Ecto neural progenitor cell (in vitro differentiated cells): Measurements from ENCODE around the gene RNF220.
"Not testable (repeated sequence)": the region's sequence is repeated elsewhere in the genome, so short reads cannot be mapped to it uniquely, and the experiment has no call there.

Experiments
- DNase-seq: peaks from one replicate; pipeline ENCODE4 v3.0.0-alpha.2; 2018; ENCODE audit warnings: low spot score

Gene RNF220

GRCh38 chr1:44549510-44549909 is 144.5 kb downstream of the RNF220 start:
- DNase-seq = no peak

DNA sequence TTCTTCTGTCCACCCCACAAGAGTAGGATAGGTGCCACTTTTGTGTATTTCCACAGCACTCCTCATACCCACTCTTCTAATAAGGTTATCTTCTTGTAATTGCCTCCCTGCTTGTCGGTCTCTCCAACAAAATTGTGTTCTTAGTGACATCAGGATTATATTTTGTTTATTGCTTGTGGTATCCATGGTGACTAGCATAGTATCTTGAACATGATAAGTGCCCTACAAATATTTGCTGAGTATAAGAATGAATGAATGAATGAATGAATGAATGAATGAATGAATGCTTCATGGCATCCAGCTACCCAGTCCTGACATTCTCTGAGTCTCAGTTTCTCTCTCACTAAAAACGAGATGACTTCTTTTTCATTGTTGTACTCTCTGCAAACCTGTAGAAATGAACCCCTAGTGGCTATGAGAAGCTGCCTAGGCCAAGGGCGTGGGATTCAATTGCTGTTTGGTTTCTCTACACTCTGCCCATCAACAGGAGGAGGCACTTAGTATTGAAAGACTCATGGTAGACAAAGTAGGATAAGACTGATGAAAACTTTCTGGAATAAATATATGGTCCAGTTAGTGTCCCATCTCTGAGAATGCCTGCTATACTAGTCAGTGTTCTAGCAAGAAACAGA is 148.2 kb downstream of the RNF220 start:
- DNase-seq = no peak

DNA sequence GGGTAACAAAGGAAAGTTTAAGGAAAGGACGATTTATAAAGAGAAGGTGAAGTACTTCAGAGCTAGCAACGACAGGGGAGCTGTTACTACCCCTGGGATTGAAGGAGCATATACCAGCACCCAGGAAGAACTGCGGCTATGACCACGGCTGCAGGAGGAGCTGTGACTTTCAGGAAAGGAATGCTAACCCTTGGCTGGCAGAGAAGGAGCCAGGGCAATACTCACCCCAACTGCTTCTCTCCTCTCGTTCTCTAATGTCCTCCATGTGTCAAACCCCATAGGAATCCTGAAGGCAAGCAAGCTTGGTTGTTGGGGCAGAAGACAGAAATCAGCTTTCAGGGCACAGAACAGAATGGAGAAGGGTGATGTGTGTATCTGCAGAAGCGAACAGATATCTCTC is 148.7 kb downstream of the RNF220 start:
- no peak for DNase-seq

GRCh38 chr1:44554706-44555105 is 149.7 kb downstream of the RNF220 start:
- DNase-seq = no peak

DNA sequence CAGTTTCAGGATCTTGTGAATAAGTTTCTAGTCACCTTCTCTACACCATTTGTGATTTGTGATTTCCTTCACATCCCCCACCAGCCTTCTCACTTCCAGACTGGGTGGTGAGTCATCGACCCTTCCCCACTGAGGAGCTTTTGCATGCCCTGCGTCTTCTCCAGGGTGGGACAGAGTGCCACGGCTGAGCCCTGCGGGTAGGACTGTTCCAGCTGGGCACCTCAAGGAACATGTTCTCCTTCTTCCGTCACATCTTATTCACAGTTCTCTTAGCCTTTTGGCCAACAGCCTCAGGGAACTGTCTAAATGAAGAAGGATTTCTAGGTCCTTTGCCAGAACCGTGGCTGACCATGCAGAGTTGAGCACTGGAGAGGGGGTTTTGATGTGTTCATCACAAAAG is 152.7 kb downstream of the RNF220 start:
- DNase-seq = no peak

- DNase-seq = no peak
Observed at GRCh38 chr1:44558883-44559282, 153.8 kb downstream of the RNF220 start.

DNA sequence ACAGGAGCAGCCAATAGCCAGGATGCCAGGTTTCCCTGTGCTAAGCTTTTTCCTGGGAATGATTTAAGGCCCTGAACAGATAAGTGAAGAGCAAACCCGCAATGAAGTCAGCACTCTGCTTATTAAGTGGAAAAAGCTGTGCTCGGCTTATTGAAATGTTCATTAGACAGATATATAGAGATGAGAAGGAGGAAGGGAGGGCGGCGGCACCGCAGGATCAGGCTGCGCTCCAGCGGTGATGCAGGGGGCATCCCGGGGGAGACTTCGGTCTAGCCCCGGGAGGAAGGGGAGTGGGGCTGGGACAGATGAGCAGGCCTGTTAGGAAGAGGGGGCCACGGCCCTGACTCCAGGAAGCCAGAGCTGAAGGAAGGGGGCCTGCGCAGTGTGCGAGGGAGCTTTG is 154.3 kb downstream of the RNF220 start:
- DNase-seq = no peak

GRCh38 chr1:44559913-44560312 is 154.9 kb downstream of the RNF220 start:
- DNase-seq = no peak

DNA sequence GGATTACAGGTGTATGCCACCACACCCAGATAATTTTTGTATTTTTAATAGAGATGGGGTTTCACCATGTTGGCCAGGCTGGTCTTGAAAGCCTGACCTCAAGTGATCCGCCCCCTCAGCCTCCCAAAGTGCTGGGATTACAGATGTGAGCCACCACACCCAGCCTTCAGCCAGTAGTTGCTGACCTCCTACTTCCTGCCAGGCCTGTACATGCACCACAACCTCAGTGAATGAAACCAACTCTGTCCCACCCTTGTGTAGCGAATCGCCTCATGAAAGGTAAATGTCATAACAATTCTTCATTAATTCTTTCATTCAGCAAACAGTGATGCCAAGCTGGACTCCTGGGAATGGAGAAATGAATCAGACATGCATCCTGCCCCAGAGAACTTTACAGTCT is 155.6 kb downstream of the RNF220 start:
- DNase-seq = not testable (repeated sequence)

- DNase-seq = no peak
Observed at GRCh38 chr1:44565259-44565750, 160.2 kb downstream of the RNF220 start.

- no peak for DNase-seq
Observed at GRCh38 chr1:44565833-44566232, 160.8 kb downstream of the RNF220 start.

DNA sequence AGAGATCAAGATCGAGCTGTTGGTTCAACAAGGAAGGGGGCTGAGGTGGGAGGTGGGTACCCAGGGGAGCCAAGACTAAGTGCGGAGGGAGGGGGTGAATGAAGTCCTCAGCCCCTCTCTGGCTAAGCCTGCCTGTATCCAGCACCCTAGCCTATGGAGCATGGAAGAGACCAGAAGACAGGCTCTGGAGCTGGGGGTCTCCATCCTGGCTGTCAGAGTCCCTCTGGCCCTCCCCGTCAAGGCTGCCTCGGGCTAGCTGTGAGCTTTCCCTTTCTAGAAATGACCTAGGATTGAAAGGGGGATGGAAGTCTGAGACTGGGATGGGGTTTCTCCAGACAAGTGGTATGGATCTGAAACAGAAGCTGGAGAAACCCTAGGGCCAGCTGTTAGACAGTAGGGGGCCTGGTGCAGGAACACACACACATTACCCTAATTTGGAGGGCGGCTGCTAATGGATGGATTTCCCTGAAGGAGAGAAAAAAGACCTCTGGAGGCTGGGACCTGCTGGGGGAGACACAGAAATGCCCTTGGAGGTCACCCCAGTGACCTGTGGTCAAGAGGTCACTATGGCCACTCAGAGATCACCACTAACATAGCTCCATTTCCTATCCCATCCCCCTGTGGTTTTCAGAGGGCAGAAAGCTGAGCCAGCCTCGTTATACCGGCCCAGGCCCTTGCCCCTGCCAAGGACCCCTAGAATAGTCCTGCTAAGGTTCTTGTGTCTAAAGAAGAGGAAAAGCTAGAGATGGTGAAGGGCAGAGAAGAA is 161.4 kb downstream of the RNF220 start:
- no peak for DNase-seq

DNA sequence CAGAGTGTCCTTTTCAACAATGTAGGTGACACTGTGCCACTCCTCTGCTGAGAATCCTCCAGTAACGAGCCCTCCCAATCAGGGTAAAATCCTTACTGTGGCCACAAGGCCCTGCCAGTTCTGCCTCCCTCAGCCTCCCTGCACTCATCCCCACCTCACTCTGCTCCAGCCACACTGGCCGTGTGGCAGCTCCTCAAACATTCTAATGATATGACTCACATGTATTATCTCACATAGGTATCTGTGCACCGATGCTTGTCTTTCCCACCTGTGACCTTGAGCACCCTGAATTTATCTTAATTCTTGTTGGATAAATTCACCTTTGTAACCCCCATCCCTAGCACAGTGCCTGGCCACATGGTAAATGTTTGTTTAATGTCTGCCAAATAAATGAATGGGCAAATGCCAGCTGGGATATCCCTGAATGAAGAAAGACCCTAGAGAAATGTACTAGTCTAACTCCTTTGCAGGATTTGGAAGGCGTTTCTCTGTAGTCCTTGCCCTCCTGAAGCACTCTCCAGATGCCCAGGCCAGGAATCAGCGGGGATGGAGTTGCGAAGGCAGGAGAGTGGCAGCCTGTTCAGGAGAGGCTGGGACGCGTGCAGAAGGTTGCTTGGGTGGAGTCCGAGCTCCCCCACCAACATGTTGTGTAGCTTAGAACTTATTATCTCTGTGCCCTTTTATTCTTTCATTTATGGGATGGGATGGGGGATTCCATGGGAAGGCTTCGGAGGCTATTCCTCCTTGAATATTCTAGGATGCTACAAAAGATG is 163.3 kb downstream of the RNF220 start:
- no peak for DNase-seq

GRCh38 chr1:44569491-44569890 is 164.4 kb downstream of the RNF220 start:
- no peak for DNase-seq

DNA sequence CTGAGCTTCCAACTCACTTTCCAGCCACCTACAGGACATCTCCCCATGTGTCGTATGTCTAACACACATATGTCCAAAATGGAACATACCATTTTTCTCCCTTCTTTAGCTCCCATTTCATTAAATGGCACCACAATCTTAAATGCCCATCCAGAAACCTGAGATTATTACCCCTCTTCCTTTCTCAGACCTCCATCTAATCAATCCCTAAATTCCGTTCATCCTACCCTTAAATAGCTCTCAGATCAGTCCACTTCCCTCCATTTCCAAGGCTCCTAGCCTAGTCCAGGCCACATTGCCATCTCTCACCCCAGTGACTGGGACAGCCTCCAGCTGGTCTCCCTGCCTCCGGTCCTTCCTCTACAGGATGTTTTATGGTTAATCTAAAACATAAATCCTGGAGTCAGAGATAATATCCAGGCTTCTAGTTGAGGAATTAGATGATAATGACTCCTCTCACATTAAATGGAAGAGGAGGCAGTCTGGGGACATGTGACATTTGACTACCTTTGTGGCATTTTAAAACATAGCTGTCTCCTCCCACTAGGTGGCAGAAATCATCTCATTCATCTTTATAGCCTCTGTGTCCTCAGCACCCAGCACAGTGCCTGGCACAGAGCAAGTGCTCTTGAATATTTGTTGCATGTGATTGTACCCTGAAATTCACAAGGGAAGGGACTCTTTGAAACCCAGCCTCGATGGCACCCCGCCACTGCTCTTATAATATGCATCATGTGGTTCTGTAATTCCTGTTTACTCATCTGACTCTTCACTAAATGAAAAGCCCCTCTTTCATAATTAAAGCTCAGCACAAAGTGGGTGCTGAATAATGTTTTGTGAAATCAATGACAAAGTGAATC is 166.9 kb downstream of the RNF220 start:
- no peak for DNase-seq

GRCh38 chr1:44572572-44572879 is 167.5 kb downstream of the RNF220 start:
- DNase-seq = no peak

GRCh38 chr1:44575396-44575795 is 170.3 kb downstream of the RNF220 start:
- DNase-seq = no peak

DNA sequence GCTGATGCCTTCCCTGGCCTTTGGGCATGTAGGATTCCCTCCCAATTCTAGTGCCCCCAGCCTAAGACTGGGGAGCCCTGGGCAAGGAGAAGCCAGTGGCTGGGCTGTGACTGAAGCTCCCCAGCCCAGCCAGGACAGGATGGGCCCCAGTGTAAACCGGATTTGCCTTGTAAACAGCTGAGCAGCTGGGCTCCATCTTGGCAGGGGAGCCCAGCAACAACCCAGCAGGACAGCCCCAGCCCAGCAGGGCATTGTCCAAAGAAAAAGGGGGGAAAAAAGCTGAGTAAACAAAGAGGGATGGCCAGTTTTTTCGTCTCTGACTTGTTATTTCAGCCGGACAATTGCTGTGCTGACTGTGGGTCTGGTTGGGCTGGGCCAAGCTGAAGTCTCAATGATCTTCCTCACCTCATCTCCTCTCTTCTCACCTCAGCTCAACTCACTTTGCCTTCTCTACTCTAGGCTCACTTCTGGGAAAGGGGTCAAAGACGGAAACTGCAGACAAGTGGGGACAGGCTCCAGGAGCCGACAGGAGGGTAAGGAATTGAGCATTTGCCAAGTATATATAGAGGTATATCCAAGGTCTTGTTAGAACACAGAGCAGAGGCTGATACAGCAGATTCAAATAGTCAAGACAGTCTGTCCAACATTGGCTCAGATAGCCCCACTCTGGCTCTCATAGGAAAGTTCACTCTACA is 171.5 kb downstream of the RNF220 start:
- peak; percentile 56 for DNase-seq

GRCh38 chr1:44581205-44581604 is 176.2 kb downstream of the RNF220 start:
- DNase-seq = no peak

- no peak for DNase-seq
Observed at GRCh38 chr1:44584167-44584566, 179.1 kb downstream of the RNF220 start.

GRCh38 chr1:44585315-44585920 is 180.4 kb downstream of the RNF220 start:
- no peak for DNase-seq
